Stimulated activated CD4-positive, alpha-beta T cell treated with anti-CD3 and anti-CD28 coated beads, Interleukin-1b, Interleukin-23, amount 100 ng/mL, for 4 hours (primary cell): ENCODE results near the gene CD300A.
"Not testable (repeated sequence)": the region's sequence is repeated elsewhere in the genome, so short reads cannot be mapped to it uniquely, and the experiment has no call there.

ENCODE experiments used
- DNase-seq, 2 donors: peaks; one replicate each; pipeline ENCODE4 v3.0.0-alpha.2; 2020; ENCODE audit warnings: low read depth in 2 of 2

CD300A gene

DNA sequence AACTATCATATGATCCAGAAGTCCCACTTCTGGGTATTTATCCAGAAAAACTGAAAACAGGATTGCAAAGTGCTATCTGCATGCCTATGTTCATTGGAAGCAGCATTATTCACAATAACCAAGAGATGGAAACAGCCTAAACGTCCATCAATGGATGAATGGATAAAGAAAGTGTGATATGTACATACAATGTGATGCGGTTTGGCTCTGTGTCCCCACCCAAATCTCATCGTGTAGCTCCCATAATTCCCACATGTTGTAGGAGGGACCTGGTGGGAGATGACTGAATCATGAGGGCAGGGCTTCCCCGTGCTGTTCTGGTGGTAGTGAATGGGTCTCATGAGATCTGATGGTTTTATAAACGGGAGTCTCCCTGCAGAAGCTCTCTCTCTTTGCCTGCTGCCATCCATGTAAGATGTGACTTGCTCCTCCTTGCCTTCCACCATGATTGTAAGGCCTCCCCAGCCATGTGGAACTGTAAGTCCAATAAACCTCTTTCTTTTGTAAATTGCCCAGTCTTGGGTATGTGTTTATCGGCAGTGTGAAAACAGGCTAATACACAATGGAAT lies 52.1 kb downstream of the CD300A start:
- not testable (repeated sequence) for DNase-seq

DNA sequence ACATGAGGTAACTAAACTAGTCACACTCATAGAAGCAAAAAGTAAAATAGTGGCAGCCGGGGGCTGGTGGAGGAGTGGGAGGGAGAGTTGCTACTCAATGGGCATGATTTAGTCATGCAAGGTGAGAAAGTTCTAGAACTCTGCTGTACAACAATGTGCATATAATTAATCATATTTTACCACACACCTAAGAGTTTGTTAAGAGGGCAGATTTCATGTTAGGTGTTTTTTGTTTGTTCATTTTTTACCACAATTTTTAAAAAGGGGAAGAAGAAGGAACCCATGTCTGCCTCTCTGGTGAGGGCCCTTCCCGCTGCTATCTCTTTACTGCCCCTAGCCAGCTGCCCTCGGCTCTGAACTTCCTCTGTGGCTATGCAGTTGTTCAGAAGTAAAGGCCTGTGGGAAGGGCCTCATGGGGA lies 53.6 kb downstream of the CD300A start:
- DNase-seq = no peak

DNA sequence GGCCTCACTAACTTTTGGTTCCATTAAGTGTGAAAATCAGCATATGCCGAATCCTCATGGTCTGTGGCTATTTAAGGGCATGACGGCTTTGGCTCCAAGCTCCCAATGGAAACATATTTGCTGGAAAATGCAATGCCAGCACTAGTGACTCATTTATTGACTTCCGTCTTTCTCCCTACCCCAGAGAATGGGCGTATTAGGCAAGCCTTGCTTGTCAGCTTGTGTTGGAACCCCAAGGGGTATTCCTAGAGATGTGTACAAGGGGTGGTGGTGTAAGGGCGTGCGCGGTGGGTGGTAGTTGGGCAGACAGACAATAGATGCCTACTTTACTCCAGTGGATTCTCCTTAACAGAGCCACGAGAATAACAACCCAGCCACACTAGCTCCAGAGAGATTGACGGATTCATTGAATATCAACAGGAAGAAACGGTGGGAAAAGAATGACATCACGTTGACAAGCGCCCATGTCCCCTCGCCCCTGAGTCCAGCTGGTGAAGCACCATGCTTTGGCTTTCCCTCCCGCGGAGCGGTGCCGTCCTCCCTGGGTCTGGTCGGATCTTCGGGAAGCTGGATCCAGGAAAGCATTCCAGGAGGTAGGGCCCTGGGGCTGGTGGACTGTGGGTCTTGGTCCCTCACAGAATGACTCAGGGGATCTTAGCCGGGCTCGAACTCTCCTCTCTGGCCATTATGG lies 54.5 kb downstream of the CD300A start:
- no peak for DNase-seq

DNA sequence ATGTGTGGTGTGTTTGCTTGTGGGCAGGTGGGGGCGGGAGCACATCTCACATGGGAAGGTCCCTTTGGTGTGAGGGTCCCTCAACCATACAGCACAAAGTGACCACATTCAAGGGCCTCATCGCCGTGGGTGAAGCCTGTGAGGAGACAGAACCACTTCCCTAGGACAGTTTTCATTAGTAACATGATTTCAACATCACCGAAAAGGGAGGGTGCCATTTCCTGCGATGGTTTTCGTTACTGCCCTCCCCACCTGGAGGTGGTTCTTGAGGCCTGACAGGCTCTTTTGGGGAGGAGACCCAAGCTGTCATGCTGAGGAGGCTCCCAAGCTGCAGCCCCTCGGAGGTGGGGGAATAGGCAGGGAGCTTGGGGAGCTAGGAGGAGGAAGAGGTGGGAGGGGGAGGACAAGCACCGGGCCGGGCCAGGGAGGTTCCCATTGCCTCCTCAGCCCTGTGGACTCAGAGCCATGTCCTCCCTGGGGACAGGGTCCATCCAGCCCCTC lies 55.3 kb downstream of the CD300A start:
- DNase-seq = no peak

DNA sequence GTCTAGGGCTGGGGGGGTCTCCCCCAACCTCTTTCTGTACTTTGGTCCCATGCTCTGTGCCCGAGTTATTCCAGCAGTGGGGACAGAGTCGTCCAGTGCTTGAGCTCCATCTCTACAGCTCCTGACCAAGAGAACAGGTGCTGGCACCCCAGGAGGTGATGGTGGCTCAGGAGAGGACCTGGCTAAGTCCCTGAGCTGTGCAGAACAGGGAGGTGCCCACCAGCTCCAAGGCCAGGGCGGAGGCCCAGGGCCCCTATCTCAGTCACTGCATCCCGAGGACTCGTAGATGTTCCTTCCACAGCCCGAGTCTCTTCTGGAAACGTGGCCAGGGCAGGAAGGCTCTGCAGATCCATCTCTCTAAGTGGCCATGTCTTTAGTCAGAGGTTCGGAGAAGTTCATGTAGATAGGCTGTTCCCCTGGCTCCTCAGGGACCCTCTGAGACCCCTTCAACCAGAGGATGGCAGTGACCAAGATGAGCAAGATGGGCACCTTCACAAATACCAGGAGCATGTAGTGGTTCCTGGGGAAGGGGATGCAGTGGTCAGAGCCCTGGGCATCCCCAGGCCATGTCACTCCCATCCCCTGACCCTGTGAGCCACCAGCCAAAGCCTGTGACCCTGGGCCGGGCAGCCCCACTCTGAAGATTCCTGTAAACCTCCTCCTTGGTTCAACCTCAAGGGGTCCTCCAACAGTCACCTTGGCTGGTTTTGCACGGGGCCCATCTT lies 56.1 kb downstream of the CD300A start:
- DNase-seq = no peak

DNA sequence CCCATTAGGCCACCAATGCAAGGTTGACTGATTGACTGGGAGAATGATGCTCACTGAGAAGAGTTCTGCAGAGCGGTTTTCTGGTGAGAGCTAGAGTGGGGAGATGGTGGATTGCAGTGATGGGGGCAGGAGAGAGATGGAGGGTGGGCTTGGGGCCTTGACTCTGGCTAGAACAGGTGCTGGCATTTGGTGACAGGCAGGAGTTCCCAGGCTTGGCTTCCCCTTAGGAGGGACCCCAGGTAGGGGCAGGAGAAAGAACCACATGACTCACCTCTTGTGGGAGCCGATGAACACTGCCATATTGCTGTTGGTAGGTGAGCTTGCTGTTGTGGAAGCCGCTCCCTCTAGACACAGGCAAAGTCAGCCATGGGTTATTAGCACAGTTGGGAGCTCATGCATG lies 56.9 kb downstream of the CD300A start:
- DNase-seq = no peak

DNA sequence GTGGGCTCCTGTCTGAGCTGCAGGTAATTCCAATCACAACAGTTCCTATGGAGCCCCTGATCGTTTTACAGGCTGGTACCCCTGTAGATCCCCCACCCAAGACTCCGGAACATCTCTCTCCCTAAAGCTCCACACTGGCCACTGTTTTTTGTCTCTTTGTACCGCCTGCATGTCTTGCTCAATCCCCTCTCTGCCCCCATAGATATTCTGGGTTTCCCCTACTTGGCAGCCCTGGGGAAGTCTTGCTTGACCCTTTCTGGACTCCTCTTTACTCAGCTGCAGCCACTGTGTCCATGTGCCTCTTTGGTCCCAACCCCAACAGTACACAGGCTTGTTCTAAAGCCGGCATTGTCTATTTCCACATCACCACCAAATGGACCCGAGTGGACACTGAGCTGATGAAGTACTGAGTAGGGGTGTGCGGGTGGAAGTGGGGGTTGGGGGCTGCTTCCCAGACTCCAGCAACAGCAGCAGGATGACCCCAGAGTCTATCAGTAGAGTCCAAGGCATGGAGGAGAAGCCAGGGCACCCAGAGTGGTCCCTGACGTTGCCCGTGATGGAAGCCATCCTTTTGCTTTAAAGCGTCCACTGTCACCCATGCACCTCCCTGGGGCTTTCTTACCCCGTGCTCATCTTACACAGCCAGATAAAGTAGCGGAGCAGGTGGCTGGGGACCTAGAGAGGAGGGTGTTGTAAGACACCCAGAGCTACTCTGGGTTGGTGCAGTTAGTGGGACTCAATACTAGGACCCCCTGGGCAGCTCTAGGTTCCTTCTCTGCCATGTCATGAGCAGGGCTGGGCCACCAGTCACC lies 58.4 kb downstream of the CD300A start:
- DNase-seq = no peak

DNA sequence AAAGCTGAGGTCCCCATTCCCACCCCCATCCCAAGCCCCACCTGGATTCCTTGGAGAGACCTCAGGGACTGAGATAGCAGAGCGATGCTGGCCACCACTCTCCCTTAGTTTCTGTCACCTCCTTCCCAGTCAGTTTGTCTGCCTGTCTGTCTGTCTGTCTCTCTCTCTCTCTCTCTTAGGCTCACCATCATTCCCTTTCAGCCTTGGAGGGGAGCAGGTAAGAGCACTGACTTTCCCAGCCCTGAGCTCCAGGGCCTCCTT lies 59.0 kb downstream of the CD300A start:
- no peak for DNase-seq

DNA sequence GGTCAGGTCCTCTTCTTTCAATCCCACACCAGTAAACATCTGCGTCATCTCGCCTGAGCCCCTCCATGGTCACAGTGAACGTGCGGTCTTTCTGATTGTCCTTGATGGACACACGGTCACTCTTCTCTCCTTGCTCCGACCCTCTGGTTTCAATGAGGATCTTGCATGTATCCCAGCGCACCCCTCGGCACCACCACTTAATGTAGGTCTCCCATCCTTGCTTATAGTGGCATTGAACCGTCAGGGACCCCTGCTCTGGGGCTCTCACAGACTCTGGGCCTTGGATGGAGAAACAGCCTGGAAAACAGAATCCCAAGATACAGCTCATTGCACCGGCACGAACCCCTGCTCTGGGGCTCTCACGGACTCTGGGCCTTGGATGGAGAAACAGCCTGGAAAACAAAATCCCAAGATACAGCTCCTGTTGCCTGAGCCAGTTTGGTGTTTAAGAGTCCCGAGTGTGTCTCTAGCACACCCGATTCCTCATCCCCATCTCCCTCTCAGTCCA lies 59.4 kb downstream of the CD300A start:
- DNase-seq = no peak

DNA sequence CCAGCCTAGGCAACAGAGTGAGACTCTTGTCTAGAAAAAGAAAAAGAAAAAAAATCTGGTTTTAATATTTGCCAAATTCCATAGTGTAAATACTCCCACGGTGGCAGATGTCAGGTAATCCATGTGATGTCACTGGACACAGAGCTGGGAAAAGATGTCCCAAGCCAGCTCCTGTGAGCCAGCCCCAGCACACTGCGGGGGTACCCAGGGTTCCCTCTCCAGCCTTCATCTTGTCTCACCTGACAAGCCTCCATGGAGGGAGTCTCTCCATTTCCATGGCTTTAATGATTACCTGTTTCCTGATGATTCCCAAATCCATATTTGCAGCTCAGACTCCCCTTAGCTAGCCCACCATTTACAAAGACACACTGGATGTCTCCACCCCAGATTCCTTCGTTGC lies 60.2 kb downstream of the CD300A start:
- no peak for DNase-seq

DNA sequence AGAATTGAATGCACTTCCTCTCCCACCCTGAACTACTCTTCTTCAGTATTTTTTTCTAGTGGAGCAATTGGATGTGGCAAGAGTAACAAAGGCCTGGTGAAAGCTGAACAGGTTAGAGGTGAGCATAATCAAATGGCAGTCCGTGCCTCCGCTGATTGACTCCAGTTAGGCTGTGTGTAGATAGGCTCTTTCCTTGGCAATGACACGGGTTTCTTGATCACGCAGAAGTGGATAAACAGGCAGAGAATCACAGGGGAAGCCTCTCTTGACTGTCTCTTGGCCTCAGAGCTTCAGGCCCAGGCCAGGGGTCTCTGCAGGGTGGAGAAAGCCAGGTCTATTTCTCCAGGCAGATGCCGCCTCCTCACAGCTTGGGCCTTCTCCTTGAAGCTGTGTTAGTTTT lies 60.6 kb downstream of the CD300A start:
- DNase-seq = no peak

DNA sequence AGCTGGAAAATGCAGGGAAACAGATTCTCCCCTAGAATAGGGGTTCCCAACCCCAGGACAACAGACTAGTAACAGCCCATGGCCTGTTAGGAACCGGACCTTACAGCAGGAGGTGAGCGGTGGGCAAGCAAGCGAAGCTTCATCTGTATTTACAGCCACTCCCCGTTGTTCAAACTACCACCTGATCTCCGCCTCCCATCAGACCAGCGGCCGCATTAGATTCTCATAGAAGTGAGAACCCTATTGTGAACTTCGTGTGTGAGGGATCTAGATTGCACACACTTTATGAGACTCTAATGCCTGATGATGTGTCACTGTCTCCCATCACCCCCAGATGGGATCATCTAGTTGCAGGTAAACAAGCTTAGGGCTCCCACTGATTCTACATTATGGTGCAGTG lies 61.3 kb downstream of the CD300A start:
- DNase-seq = no peak

DNA sequence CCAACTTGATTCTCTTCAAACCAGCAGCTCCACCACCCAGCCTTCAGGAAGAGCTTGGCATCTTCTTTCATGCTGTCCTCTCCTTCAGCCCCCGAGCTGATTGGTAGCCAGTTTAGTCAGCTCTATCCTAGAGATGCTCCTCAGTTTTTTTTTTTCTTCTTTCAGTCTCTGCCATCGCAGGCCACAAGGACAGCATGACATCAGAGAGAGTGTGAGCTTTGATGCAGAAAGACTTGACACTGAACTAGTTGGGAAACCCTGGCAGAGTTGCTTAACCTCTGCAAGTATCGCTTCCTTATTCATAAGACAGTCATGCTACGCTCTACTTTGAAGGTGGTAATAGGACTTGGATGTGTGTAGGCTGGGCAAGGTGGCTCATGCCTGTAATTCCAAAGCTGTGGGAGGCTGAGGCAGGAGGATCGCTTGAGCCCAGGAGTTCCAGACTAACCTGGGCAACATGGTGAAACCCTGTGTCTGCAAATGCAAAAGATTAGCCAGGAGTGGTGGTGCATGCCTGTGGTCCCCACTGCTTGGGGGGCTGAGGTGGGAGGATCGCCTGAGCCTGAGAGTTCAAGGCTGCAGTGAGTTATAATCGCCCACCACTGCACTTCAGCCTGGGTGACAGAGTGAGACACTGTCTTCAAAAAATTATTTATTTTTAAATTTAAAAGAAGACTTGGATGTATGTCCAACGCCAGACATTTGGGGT lies 62.2 kb downstream of the CD300A start:
- DNase-seq = no peak

DNA sequence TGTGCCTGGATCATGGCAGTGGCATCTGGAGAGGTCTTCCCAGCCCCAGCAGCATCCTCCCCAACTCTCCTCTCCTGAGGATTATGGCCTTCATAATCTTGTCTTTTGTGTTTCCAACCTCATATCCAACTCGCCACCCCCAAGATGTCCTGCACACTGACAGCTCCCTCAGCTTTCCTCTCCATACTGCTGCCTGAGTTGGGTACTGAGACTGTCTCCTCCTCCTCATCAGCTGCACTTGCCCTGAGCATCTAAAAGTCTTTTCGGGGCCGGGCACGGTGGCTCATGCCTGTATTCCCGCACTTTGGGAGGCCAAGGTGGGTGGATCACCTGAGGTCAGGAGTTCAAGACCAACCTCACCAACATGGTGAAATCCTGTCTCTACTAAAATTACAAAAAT lies 62.8 kb downstream of the CD300A start:
- DNase-seq = no peak

DNA sequence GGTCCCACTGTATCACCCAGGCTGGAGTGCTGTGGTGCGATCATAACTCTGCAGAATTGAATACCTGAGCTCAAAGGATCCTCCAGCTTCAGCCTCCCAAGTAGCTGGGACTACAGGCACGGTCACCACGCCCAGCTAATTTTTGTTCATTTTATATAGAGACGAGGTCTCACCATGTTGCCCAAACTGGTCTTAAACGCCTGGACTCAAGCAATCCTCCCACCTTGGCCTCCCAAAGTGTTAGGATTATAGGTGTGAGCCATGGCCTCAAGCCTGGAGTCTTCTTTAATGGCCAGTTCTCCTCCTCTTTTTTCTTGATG lies 64.4 kb downstream of the CD300A start:
- no peak for DNase-seq

DNA sequence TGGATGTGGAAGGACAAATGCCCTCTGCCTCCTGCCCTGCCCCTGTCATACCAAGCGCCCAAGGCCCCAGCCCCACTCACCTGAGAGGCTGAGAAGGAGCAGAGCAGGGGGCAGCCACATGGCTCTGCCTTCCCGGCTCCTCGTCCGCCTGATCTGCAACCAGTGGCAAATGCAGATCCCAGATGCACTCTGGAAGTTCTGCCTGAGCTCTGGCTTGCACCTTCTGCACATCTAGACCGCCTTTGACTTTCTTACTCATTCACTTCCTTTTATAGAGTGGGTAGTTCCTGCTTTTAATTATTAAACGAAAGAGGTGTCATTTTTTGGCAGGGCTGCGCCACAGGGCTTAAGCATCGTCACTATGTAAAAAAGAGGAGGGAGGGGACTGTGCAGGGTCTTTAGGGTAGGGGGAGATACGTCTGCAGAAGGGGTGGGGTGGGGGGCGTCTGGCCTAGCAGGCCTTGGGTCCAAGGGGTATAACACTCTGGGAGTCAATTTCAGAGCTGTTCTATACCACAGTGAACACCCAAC lies 64.9 kb downstream of the CD300A start, which contains the start of gene CD300LB:
TSS of gene CD300LB (minus strand) at position 245 of the 531 bp plus-strand sequence. CDS start at position 120, 125 bp downstream.
- DNase-seq = no peak

DNA sequence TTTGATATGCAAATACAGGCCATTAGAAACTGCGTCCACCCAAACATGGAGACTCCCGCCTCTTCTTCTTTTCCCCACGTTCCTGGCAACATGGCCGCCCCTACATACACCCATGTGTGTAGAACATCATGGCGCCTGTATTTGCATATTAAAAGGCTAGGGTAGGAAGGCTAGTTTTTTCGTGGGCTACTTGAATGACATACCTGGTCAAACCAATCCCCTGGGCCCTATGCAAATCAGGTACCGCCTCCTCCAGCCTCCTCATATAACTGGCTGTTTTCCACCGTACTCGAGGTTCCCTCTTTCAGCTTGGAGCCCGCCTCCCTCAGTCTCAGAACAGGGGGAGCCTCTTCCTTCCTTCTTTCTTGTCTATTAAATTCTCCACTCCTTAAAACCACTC lies 65.7 kb downstream of the CD300A start:
- DNase-seq = no peak
